ENCODE results near the gene MAPK12. TPM values are rescaled to one million over a fixed set of nuclear protein-coding genes. Genes with fewer than 3 reads are reported as not detected.

Gene MAPK12
- total and polyA plus RNA-seq, 9 of the 15 experiments (the other 6 are each of a cell fraction or from before 2014, with no cell fraction given), result 0.79 to 71.5 (median 32.8) TPM

DNA sequence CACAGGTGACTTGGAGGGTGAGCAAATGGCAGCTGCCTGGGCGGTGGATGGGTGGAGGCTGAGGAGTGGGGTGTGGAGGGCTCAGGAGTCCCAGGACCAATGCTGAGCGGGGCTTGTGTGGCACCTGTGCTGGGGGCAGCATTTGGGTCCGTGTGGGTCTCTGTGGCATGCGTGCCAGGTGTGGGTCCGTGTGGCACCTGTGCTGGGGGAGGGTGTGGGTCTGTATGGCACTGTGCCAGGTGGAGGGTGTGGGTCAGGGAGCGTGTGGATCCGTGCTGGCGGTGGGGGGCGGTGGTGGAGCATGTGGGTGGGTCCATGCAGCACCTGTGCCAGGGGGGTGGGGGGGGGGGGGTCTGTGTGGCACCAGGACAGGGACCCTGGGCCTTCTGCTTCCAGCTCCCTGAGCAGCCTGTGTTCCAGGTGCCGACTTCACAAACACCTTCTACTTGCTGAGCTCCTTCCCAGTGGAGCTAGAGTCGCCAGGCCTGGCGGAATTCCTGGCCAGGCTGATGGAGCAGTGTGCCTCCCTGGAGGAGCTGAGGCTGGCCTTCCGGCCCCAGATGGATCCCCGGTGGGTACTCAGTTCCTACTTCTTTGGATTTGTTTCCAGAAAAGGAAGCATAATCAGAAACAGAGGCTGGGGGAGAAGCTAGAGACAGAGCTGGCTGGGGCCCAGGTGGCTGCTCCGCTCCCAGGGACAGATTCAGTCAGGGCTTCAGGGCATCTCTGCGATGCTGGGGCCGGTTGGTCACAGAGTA, 46.0 kb downstream of the MAPK12 start:
- H3K4me2 ChIP-seq (ENCODE audit: insufficient read depth, low read length), result no peak overlapping the region
- CTCF ChIA-PET (ENCODE audit: low intra/inter-chr PET ratio), result no interaction called here
- H3K9ac ChIP-seq (ENCODE audit: insufficient read depth in 1 of 2, low read depth in 2 of 2, low read length in 2 of 2), result no peak overlapping the region
- H3K79me2 ChIP-seq (ENCODE audit: control insufficient read depth, insufficient read depth, low read length), result peaks cover 13% of the 10 kb centered on the region; the same call in 2 of the 3 replicates
- no peak for DNase-seq (ENCODE audit: extremely low read depth in 1 of 4, low spot score in 3 of 4)
- H3K36me3 ChIP-seq (ENCODE audit: control insufficient read depth, insufficient read depth, low read length), result peaks cover 84% of the 10 kb centered on the region
- no peaks in the 10 kb centered on the region for H3K27me3 ChIP-seq (ENCODE audit: control insufficient read depth in 2 of 2, insufficient read depth in 2 of 2, low read length in 2 of 2)
- H3K4me1 ChIP-seq (replicated peaks in 1 of 2; ENCODE audit: control insufficient read depth in 2 of 2, insufficient read depth in 2 of 2, low read length in 2 of 2), result peaks cover 0 to 32% of the 10 kb centered on the region in 2 experiments; a peak in 3 of 5 replicates
- intact Hi-C loops (cut with micrococcal nuclease), result no loop called here
- FAIRE-seq, result no peak
- in situ Hi-C loops (cut with MboI), result no loop called here
- 95% methylated on average over 6 of the region's 17 CpGs for WGBS (ENCODE audit: insufficient coverage, low coverage, missing lambda C conversion rate)
- ATAC-seq, result no peak
- POLR2A ChIA-PET, result interaction anchor here (0.6 to 1.0 kb wide), 3 partner anchors 13 to 285 kb away, joined by 3 read pairs; no protein-coding TSS in a partner anchor
- no TSS peak for BruUV-seq (replicated peaks)
- no peak overlapping the region for H3K4me3 ChIP-seq
- 0 out of 2 replicates have a peak, but pooled peaks cover 3% of the 10 kb centered on the region for H3K9me3 ChIP-seq (replicated peaks; ENCODE audit: control insufficient read depth, insufficient read depth, low read depth, low read length)
- H4K20me1 ChIP-seq (replicated peaks; ENCODE audit: control insufficient read depth, insufficient read depth, low read length), result 0 out of 2 replicates have a peak, but pooled peaks cover under 1% of the 10 kb centered on the region
- no peak for TF ChIP-seq CREBBP (IDR thresholded peaks at IDR 0.05; ENCODE audit: low read depth, low read length)
- TF ChIP-seq POLR2G (IDR thresholded peaks at IDR 0.05; ENCODE audit: low read depth, low read length), result peak; percentile 58
- TF ChIP-seq NFIC (IDR thresholded peaks at IDR 0.05), result peak; percentile 74
- no peak overlapping the region for H2AFZ ChIP-seq (ENCODE audit: low read depth, low read length)
- no peak overlapping the region for H3K27ac ChIP-seq (ENCODE audit: extremely low read depth, low read depth, low read length)
- H3K9me1 ChIP-seq (ENCODE audit: control insufficient read depth, insufficient read depth, low read length), result no peaks in the 10 kb centered on the region

DNA sequence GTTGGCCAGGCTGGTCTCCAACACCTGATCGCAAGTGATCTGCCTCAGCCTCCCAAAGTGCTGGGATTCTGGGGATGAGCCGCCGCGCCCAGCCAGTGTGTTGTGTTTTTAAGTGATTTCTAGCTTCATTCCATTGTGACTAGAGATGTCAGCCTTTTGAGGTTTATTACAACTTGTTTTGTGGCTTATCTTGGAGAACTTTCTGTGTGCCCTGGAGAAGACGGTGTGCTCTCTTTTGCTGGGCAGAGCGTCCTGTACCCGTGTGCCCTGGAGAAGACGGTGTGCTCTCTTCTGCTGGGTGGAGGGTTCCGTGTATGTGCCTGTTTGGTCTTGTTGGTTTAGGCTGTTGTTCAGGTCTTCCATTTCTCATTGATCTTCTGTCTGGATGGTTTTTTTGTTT, 48.2 kb downstream of the MAPK12 start:
- DNase-seq (ENCODE audit: extremely low read depth in 1 of 4, low spot score in 3 of 4) (no peak), FAIRE-seq (no peak), ATAC-seq (no peak)
- ChIA-PET POLR2A (interaction anchor here (0.7 kb wide), 1 partner anchor 15 kb away, joined by 3 read pairs; no protein-coding TSS in a partner anchor), CTCF (ENCODE audit: low intra/inter-chr PET ratio) (no interaction called here)
- 0 out of 2 replicates have a peak, but pooled peaks cover 2% of the 10 kb centered on the region for H3K9me3 ChIP-seq (replicated peaks; ENCODE audit: control insufficient read depth, insufficient read depth, low read depth, low read length)
- H3K4me2 ChIP-seq (ENCODE audit: insufficient read depth, low read length), result no peak overlapping the region
- no TSS peak for BruUV-seq (replicated peaks)
- H3K4me1 ChIP-seq (replicated peaks in 1 of 2; ENCODE audit: control insufficient read depth in 2 of 2, insufficient read depth in 2 of 2, low read length in 2 of 2), result peaks cover 0 to 22% of the 10 kb centered on the region in 2 experiments; a peak in 2 of 5 replicates
- peaks cover 13% of the 10 kb centered on the region; the same call in 2 of the 3 replicates for H3K79me2 ChIP-seq (ENCODE audit: control insufficient read depth, insufficient read depth, low read length)
- no peaks in the 10 kb centered on the region for H3K27me3 ChIP-seq (ENCODE audit: control insufficient read depth in 2 of 2, insufficient read depth in 2 of 2, low read length in 2 of 2)
- H3K4me3 ChIP-seq, result no peak overlapping the region
- H3K27ac ChIP-seq (ENCODE audit: extremely low read depth, low read depth, low read length), result no peak overlapping the region
- intact Hi-C loops (cut with micrococcal nuclease), result no loop called here
- H3K9me1 ChIP-seq (ENCODE audit: control insufficient read depth, insufficient read depth, low read length), result no peaks in the 10 kb centered on the region
- H3K36me3 ChIP-seq (ENCODE audit: control insufficient read depth, insufficient read depth, low read length), result peaks cover 75% of the 10 kb centered on the region
- H3K9ac ChIP-seq (ENCODE audit: insufficient read depth in 1 of 2, low read depth in 2 of 2, low read length in 2 of 2), result no peak overlapping the region
- H2AFZ ChIP-seq (ENCODE audit: low read depth, low read length), result no peak overlapping the region
- WGBS (ENCODE audit: insufficient coverage, low coverage, missing lambda C conversion rate), result 98% methylated on average over 6 of the region's 9 CpGs
- in situ Hi-C loops (cut with MboI), result loop anchor here (5.0 kb wide), 1 partner anchor 71 kb away; no protein-coding TSS in a partner anchor
- 0 out of 2 replicates have a peak, but pooled peaks cover 3% of the 10 kb centered on the region for H4K20me1 ChIP-seq (replicated peaks; ENCODE audit: control insufficient read depth, insufficient read depth, low read length)
- TF ChIP-seq JUNB (CRISPR knock-in tag; conservative IDR thresholded peaks at IDR 0.05) (no peak), TAF15 (IDR thresholded peaks at IDR 0.05; ENCODE audit: low read depth, low read length) (no peak), AFF1 (IDR thresholded peaks at IDR 0.05; ENCODE audit: low read depth in 1 of 2, partially characterized antibody in 2 of 2) (no peak)
- TF ChIP-seq, protein P1, sequence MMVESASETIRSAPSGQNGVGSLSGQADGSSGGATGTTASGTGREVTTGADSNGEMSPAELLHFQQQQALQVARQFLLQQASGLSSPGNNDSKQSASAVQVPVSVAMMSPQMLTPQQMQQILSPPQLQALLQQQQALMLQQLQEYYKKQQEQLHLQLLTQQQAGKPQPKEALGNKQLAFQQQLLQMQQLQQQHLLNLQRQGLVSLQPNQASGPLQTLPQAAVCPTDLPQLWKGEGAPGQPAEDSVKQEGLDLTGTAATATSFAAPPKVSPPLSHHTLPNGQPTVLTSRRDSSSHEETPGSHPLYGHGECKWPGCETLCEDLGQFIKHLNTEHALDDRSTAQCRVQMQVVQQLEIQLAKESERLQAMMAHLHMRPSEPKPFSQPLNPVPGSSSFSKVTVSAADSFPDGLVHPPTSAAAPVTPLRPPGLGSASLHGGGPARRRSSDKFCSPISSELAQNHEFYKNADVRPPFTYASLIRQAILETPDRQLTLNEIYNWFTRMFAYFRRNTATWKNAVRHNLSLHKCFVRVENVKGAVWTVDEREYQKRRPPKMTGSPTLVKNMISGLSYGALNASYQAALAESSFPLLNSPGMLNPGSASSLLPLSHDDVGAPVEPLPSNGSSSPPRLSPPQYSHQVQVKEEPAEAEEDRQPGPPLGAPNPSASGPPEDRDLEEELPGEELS (CRISPR knock-in tag; IDR thresholded peaks at IDR 0.05; ENCODE audit: borderline replicate concordance), result no peak
